ENCODE measurements around the gene HMX1.

DNA sequence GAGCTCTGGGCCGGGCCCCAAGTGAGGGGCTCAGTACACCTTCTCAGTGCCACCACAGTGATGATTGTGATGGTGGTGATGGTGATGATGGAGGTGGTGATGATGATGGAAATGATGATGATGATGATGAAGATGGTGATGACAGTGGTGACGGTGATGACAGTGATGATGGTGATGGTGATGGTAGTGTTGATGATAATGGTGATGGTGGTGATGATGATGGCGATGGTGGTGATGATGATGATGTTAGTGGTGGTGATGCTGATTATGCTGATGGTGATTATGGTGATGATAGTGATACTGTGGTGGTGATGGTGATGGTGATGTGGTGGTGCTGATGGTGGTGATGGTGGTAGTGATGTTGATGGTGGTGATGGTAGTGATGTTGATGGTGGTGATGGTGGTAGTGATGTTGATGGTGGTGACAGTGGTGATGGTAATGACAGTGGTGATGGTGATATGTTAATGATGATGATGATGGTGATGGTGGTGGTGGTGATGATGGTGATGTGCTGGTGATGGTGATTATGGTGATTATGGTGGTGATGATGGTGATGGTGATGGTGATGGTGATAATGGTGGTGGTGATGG lies 29.9 kb downstream of the HMX1 start:
- TF ChIP-seq, protein P1, sequence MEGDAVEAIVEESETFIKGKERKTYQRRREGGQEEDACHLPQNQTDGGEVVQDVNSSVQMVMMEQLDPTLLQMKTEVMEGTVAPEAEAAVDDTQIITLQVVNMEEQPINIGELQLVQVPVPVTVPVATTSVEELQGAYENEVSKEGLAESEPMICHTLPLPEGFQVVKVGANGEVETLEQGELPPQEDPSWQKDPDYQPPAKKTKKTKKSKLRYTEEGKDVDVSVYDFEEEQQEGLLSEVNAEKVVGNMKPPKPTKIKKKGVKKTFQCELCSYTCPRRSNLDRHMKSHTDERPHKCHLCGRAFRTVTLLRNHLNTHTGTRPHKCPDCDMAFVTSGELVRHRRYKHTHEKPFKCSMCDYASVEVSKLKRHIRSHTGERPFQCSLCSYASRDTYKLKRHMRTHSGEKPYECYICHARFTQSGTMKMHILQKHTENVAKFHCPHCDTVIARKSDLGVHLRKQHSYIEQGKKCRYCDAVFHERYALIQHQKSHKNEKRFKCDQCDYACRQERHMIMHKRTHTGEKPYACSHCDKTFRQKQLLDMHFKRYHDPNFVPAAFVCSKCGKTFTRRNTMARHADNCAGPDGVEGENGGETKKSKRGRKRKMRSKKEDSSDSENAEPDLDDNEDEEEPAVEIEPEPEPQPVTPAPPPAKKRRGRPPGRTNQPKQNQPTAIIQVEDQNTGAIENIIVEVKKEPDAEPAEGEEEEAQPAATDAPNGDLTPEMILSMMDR (IDR thresholded peaks at IDR 0.05; ENCODE audit: low read depth, low read length) = no peak
- TF ChIP-seq POLR2A (IDR thresholded peaks at IDR 0.05; ENCODE audit: extremely low read depth, insufficient read length) = no peak

Measured in NB4 (cell line).